ENCODE data around the gene PCDHGA3.
"Not testable (repeated sequence)": the region's sequence is repeated elsewhere in the genome, so short reads cannot be mapped to it uniquely, and the experiment has no call there.

DNA sequence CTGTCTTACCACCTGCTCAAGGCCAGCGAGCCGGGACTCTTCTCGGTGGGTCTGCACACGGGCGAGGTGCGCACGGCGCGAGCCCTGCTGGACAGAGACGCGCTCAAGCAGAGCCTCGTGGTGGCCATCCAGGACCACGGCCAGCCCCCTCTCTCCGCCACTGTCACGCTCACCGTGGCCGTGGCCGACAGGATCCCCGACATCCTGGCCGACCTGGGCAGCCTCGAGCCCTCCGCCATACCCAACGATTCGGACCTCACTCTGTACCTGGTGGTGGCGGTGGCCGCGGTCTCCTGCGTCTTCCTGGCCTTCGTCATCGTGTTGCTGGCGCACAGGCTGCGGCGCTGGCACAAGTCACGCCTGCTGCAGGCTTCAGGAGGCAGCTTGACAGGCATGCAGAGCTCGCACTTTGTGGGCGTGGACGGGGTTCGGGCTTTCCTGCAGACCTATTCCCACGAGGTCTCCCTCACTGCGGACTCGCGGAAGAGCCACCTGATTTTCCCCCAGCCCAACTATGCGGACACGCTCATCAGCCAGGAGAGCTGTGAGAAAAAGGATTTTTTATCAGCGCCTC is 2.8 kb upstream of the PCDHGA3 start:
- TF ChIP-seq POLR2A (IDR thresholded peaks at IDR 0.05) = not testable (repeated sequence)
- TF ChIP-seq, protein P1, sequence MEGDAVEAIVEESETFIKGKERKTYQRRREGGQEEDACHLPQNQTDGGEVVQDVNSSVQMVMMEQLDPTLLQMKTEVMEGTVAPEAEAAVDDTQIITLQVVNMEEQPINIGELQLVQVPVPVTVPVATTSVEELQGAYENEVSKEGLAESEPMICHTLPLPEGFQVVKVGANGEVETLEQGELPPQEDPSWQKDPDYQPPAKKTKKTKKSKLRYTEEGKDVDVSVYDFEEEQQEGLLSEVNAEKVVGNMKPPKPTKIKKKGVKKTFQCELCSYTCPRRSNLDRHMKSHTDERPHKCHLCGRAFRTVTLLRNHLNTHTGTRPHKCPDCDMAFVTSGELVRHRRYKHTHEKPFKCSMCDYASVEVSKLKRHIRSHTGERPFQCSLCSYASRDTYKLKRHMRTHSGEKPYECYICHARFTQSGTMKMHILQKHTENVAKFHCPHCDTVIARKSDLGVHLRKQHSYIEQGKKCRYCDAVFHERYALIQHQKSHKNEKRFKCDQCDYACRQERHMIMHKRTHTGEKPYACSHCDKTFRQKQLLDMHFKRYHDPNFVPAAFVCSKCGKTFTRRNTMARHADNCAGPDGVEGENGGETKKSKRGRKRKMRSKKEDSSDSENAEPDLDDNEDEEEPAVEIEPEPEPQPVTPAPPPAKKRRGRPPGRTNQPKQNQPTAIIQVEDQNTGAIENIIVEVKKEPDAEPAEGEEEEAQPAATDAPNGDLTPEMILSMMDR (IDR thresholded peaks at IDR 0.05) = not testable (repeated sequence)

Data from Peyer's patch (tissue), 4 donors.